K562 (cell line): ENCODE data around the gene ARHGEF25.

Experiments used
- ARID3A ChIP-seq: IDR thresholded peaks from 2 replicates; pipeline ENCODE4 v1.6.1; 2012; ENCODE audit warnings: low read depth, low read length, improper control_type of control experiment, borderline replicate concordance
- EP300 ChIP-seq: IDR thresholded peaks from 2 replicates; pipeline ENCODE4 v1.6.1; 2012; ENCODE audit warnings: low read length, improper control_type of control experiment
- ZNF239 ChIP-seq: fragments of 250-450 bp; sonication (Bioruptor Pico); IDR thresholded peaks from 2 replicates; pipeline ENCODE4 v1.4.0; 2020; ENCODE audit warnings: mild to moderate bottlenecking
- TF ChIP-seq, protein P1 (sequence below): fragments of 150-350 bp; conservative IDR thresholded peaks from 2 replicates; pipeline ENCODE4 v1.6.1; 2014; ENCODE audit warnings: low read length

DNA sequence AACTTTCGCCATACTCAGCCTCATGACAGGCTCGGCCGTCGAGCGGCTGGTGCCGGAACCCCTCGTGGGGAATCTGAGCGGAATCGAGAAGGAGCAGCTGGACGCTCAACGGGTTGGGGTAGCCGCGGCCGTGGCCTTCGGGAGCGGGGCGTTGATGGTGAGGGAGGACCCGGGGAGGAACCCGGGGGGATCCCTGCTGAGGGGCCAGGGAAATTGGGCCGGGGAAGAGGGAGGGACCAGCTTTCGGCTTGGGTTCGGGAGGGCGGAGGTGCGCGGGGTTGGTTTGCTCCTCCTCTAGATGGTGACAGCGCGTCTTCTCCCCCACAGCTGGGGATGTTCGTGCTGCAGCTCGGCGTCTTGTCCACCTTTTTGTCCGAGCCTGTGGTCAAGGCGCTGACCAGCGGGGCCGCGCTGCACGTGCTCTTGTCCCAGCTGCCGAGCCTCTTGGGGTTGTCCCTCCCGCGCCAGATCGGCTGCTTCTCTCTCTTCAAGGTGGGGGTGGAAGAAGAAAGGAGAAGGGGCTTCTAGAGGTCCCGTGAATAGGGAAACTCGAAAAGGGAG lies 9.8 kb downstream of the ARHGEF25 start:
- TF ChIP-seq, protein P1, sequence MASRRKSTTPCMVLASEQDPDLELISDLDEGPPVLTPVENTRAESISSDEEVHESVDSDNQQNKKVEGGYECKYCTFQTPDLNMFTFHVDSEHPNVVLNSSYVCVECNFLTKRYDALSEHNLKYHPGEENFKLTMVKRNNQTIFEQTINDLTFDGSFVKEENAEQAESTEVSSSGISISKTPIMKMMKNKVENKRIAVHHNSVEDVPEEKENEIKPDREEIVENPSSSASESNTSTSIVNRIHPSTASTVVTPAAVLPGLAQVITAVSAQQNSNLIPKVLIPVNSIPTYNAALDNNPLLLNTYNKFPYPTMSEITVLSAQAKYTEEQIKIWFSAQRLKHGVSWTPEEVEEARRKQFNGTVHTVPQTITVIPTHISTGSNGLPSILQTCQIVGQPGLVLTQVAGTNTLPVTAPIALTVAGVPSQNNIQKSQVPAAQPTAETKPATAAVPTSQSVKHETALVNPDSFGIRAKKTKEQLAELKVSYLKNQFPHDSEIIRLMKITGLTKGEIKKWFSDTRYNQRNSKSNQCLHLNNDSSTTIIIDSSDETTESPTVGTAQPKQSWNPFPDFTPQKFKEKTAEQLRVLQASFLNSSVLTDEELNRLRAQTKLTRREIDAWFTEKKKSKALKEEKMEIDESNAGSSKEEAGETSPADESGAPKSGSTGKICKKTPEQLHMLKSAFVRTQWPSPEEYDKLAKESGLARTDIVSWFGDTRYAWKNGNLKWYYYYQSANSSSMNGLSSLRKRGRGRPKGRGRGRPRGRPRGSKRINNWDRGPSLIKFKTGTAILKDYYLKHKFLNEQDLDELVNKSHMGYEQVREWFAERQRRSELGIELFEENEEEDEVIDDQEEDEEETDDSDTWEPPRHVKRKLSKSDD: no peak
- TF ChIP-seq ZNF239 (no peak), ARID3A (no peak), EP300 (no peak)
